ENCODE data around the gene ATP13A4.

DNA sequence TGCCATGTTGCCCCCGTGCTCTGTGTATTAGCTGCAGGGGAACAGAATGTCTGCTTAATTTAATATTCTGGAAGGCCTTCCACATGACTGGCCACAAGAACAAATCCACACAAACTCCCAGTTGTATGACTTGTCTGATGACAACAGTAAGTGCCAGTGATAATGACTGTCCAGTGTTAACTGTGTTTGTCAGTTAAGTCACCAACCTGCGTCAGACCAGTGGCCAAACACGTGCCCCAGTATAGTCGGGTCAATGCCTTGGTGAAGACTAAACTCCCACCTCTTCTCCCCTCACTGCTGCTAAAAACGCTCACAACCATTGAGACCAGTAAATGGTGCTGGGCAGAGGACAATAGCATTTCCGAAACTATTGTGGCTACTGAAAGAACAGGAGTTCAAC lies 166.3 kb downstream of the ATP13A4 start:
- TF ChIP-seq POLR2AphosphoS5 (IDR thresholded peaks at IDR 0.05; ENCODE audit: low read depth) (no peak), GABPA (IDR thresholded peaks at IDR 0.05; ENCODE audit: low read depth) (no peak), SPI1 (IDR thresholded peaks at IDR 0.05; ENCODE audit: borderline replicate concordance, low read depth) (no peak)
- TF ChIP-seq, protein P1, sequence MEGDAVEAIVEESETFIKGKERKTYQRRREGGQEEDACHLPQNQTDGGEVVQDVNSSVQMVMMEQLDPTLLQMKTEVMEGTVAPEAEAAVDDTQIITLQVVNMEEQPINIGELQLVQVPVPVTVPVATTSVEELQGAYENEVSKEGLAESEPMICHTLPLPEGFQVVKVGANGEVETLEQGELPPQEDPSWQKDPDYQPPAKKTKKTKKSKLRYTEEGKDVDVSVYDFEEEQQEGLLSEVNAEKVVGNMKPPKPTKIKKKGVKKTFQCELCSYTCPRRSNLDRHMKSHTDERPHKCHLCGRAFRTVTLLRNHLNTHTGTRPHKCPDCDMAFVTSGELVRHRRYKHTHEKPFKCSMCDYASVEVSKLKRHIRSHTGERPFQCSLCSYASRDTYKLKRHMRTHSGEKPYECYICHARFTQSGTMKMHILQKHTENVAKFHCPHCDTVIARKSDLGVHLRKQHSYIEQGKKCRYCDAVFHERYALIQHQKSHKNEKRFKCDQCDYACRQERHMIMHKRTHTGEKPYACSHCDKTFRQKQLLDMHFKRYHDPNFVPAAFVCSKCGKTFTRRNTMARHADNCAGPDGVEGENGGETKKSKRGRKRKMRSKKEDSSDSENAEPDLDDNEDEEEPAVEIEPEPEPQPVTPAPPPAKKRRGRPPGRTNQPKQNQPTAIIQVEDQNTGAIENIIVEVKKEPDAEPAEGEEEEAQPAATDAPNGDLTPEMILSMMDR (IDR thresholded peaks at IDR 0.05; ENCODE audit: insufficient read depth, low read length) = no peak
- TF ChIP-seq, protein P2, sequence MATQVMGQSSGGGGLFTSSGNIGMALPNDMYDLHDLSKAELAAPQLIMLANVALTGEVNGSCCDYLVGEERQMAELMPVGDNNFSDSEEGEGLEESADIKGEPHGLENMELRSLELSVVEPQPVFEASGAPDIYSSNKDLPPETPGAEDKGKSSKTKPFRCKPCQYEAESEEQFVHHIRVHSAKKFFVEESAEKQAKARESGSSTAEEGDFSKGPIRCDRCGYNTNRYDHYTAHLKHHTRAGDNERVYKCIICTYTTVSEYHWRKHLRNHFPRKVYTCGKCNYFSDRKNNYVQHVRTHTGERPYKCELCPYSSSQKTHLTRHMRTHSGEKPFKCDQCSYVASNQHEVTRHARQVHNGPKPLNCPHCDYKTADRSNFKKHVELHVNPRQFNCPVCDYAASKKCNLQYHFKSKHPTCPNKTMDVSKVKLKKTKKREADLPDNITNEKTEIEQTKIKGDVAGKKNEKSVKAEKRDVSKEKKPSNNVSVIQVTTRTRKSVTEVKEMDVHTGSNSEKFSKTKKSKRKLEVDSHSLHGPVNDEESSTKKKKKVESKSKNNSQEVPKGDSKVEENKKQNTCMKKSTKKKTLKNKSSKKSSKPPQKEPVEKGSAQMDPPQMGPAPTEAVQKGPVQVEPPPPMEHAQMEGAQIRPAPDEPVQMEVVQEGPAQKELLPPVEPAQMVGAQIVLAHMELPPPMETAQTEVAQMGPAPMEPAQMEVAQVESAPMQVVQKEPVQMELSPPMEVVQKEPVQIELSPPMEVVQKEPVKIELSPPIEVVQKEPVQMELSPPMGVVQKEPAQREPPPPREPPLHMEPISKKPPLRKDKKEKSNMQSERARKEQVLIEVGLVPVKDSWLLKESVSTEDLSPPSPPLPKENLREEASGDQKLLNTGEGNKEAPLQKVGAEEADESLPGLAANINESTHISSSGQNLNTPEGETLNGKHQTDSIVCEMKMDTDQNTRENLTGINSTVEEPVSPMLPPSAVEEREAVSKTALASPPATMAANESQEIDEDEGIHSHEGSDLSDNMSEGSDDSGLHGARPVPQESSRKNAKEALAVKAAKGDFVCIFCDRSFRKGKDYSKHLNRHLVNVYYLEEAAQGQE (IDR thresholded peaks at IDR 0.05; ENCODE audit: insufficient replicate concordance, low read depth) = no peak
